Mesendoderm (in vitro differentiated cells): Measurements from ENCODE around the gene ACBD4.
"Not testable (repeated sequence)": the region's sequence is repeated elsewhere in the genome, so short reads cannot be mapped to it uniquely, and the experiment has no call there.

ENCODE experiments used
- DNase-seq: peaks from one replicate; pipeline ENCODE4 v3.0.0; 2013
- H2AK5ac ChIP-seq: 2 replicates; pipeline ENCODE4 v1.6.1; 2013; ENCODE audit warnings: low read length, inconsistent platforms
- H2BK120ac ChIP-seq: 2 replicates; pipeline ENCODE4 v1.6.1; 2013; ENCODE audit warnings: low read depth, mild to moderate bottlenecking, low read length, moderate library complexity, mixed read lengths
- H2BK15ac ChIP-seq: replicated peaks from 2 replicates; pipeline ENCODE4 v1.6.1; 2013; ENCODE audit warnings: low read depth, mild to moderate bottlenecking, moderate library complexity
- H2BK5ac ChIP-seq: 2 replicates; pipeline ENCODE4 v1.6.1; 2013; ENCODE audit warnings: low read length, inconsistent platforms
- H3K18ac ChIP-seq: 2 replicates; pipeline ENCODE4 v1.6.1; 2013; ENCODE audit warnings: mild to moderate bottlenecking, low read length, mixed read lengths
- H3K23ac ChIP-seq: one replicate; pipeline ENCODE4 v1.6.1; 2013; ENCODE audit warnings: low read length
- H3K27ac ChIP-seq: 2 replicates; pipeline ENCODE4 v1.5.1; 2013; ENCODE audit warnings: low read depth, mild to moderate bottlenecking, inconsistent platforms, low read length, moderate library complexity
- H3K27me3 ChIP-seq: 2 replicates; pipeline ENCODE4 v1.6.1; 2013; ENCODE audit warnings: low read length, control low read depth, mild to moderate bottlenecking, inconsistent platforms; ENCODE audit not compliant: insufficient read depth, poor library complexity
- H3K36me3 ChIP-seq: 2 replicates; pipeline ENCODE4 v1.6.1; 2013; ENCODE audit warnings: low read length, inconsistent platforms; ENCODE audit not compliant: control insufficient read depth, insufficient read depth
- H3K4ac ChIP-seq: one replicate; pipeline ENCODE4 v1.6.1; 2013; ENCODE audit warnings: low read depth, mild to moderate bottlenecking, low read length, moderate library complexity
- H3K4me1 ChIP-seq: 2 replicates; pipeline ENCODE4 v1.6.1; 2013; ENCODE audit warnings: low read depth, low read length, inconsistent platforms; ENCODE audit not compliant: control insufficient read depth
- H3K4me2 ChIP-seq: 2 replicates; pipeline ENCODE4 v1.6.1; 2013; ENCODE audit warnings: low read length
- H3K4me3 ChIP-seq: 2 replicates; pipeline ENCODE4 v1.5.1; 2013; ENCODE audit warnings: mild to moderate bottlenecking, low read length
- H3K56ac ChIP-seq: one replicate; pipeline ENCODE4 v1.6.1; 2013; ENCODE audit warnings: low read length
- H3K79me1 ChIP-seq: 2 replicates; pipeline ENCODE4 v1.6.1; 2013; ENCODE audit warnings: low read length, inconsistent platforms
- H3K79me2 ChIP-seq: 2 replicates; pipeline ENCODE4 v1.6.1; 2013; ENCODE audit warnings: mild to moderate bottlenecking, low read length; ENCODE audit not compliant: control insufficient read depth, insufficient read depth
- H3K9ac ChIP-seq: 2 replicates; pipeline ENCODE4 v1.6.1; 2013; ENCODE audit warnings: low read length, inconsistent platforms
- H4K5ac ChIP-seq: one replicate; pipeline ENCODE4 v1.6.1; 2013; ENCODE audit warnings: low read length
- H4K8ac ChIP-seq: one replicate; pipeline ENCODE4 v1.6.1; 2013; ENCODE audit warnings: low read depth, mild to moderate bottlenecking, control low read depth, low read length, moderate library complexity
- WGBS: extraction: QIAGEN DNeasy Blood & Tissue Kit; methylation state at CpG from one replicate; pipeline ENCODE4 v1.1.7; 2013; ENCODE audit warnings: low lambda C conversion rate, missing lambda C conversion rate; ENCODE audit not compliant: insufficient coverage; ENCODE audit errors: extremely low coverage; 5-methylcytosine and 5-hydroxymethylcytosine counted together

Gene ACBD4

GRCh38 chr17:45123076-45123770, 12.3 kb upstream of the ACBD4 start:
- no peak for DNase-seq
- Histone ChIP-seq H3K4me1 (peaks cover 2% of the 10 kb centered on the region), H2BK120ac (no peak overlapping the region), H2BK15ac (no peak overlapping the region), H3K4me2 (no peak overlapping the region), H4K8ac (no peak overlapping the region), H3K9ac (no peak overlapping the region), H3K56ac (no peak overlapping the region), H3K27ac (no peak overlapping the region), H3K79me1 (no peaks in the 10 kb centered on the region), H3K27me3 (no peaks in the 10 kb centered on the region), H2BK5ac (no peak overlapping the region), H2AK5ac (no peak overlapping the region), H3K4ac (no peak overlapping the region), H3K23ac (no peak overlapping the region), H4K5ac (no peak overlapping the region), H3K18ac (no peak overlapping the region), H3K79me2 (no peaks in the 10 kb centered on the region), H3K36me3 (no peaks in the 10 kb centered on the region), H3K4me3 (no peak overlapping the region)
- WGBS: no CpG with 5 or more reads among the region's 6 CpGs

- Histone ChIP-seq H4K5ac (no peak overlapping the region), H3K4me1 (peaks cover 3% of the 10 kb centered on the region), H3K18ac (no peak overlapping the region), H2BK5ac (no peak overlapping the region), H3K27ac (no peak overlapping the region), H3K4me2 (no peak overlapping the region), H3K23ac (no peak overlapping the region), H4K8ac (no peak overlapping the region), H3K4ac (no peak overlapping the region), H3K56ac (no peak overlapping the region), H3K79me2 (no peaks in the 10 kb centered on the region), H2AK5ac (no peak overlapping the region), H3K79me1 (no peaks in the 10 kb centered on the region), H2BK120ac (no peak overlapping the region), H2BK15ac (no peak overlapping the region), H3K4me3 (no peak overlapping the region), H3K36me3 (no peaks in the 10 kb centered on the region), H3K9ac (no peak overlapping the region), H3K27me3 (no peaks in the 10 kb centered on the region)
- WGBS: no CpG with 5 or more reads among the region's 15 CpGs
- peak; percentile 81 for DNase-seq
These were observed 11.3 kb upstream of the ACBD4 start for GRCh38 chr17:45123930-45124796.

DNA sequence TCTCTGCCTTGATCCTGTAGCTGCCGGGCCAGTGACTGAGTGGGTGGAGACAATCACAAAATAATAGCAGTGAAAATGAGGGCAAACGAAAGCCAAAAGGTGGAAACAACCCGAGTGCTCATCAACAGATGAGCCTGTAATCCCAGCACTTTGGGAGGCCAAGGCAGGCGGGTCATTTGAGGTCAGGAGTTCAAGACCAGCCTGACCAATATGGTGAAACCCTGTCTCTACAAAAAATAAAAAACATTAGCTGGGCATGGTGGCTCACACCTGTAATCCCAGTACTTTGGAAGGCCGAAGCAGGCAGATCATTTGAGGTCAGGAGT, 10.7 kb upstream of the ACBD4 start:
- H2BK5ac ChIP-seq, H2BK15ac ChIP-seq, H2BK120ac ChIP-seq, H2AK5ac ChIP-seq, H3K27ac ChIP-seq, H3K79me1 ChIP-seq, H4K8ac ChIP-seq, H3K36me3 ChIP-seq, H3K4me1 ChIP-seq, H3K23ac ChIP-seq, H3K56ac ChIP-seq, H4K5ac ChIP-seq, H3K4ac ChIP-seq, DNase-seq, H3K4me3 ChIP-seq, H3K27me3 ChIP-seq, H3K9ac ChIP-seq, H3K4me2 ChIP-seq, H3K18ac ChIP-seq, H3K79me2 ChIP-seq: not testable (repeated sequence)
- no CpG with 5 or more reads among the region's 5 CpGs for WGBS

DNA sequence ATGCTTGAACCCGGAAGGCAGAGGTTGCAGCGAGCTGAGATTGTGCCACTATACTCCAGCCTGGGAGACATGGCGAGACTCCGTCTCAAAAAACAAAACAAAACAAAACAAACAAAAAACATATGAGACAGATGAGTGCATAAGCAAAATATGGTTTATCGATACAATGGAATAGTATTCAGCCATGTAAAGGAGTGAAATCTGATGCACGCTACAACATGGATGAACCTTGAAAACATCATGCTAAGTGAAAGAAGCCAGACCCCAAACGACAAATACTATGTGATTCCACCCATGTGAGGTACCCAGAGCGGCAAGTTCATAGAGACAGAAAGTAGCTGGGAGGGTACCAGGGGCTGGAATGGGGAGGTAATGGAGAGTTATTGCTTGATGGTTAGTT, 10.0 kb upstream of the ACBD4 start:
- Histone ChIP-seq H2BK15ac (no peak overlapping the region), H2BK120ac (no peak overlapping the region), H3K36me3 (no peaks in the 10 kb centered on the region), H3K56ac (no peak overlapping the region), H3K4me3 (no peak overlapping the region), H2AK5ac (no peak overlapping the region), H2BK5ac (no peak overlapping the region), H3K4me2 (no peak overlapping the region), H4K5ac (no peak overlapping the region), H3K79me1 (no peaks in the 10 kb centered on the region), H3K18ac (no peak overlapping the region), H3K27me3 (no peaks in the 10 kb centered on the region), H3K9ac (no peak overlapping the region), H3K79me2 (no peaks in the 10 kb centered on the region), H4K8ac (no peak overlapping the region), H3K23ac (no peak overlapping the region), H3K27ac (no peak overlapping the region), H3K4ac (no peak overlapping the region), H3K4me1 (peaks cover 3% of the 10 kb centered on the region)
- WGBS: no CpG with 5 or more reads among the region's 8 CpGs
- DNase-seq: no peak

DNA sequence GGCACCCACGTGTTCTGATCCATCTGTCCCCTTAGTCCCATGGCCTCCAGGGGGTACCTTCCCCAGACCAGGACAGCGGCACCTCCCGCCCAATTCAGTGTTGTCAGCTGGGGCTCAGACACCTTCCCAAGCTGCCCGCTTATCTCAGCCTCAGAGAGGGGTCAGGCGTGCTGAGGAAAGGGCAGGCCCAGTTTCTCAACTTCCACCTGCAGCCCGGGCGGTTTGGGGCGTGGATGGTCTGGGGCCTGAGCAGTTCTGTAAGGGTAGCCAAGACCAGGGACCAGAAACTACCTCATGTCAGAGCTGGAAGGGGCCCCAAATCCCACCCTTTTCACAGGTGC, 8.3 kb upstream of the ACBD4 start:
- H3K79me2 ChIP-seq: no peaks in the 10 kb centered on the region
- H3K18ac ChIP-seq: no peak overlapping the region
- H3K36me3 ChIP-seq: no peaks in the 10 kb centered on the region
- H3K4me3 ChIP-seq: no peak overlapping the region
- H4K8ac ChIP-seq: no peak overlapping the region
- no peak overlapping the region for H2BK5ac ChIP-seq
- no peak overlapping the region for H2AK5ac ChIP-seq
- H3K4me1 ChIP-seq: peaks cover 3% of the 10 kb centered on the region
- no CpG with 5 or more reads among the region's 8 CpGs for WGBS
- no peak overlapping the region for H3K56ac ChIP-seq
- no peaks in the 10 kb centered on the region for H3K27me3 ChIP-seq
- no peak overlapping the region for H4K5ac ChIP-seq
- no peak overlapping the region for H3K4ac ChIP-seq
- H3K23ac ChIP-seq: no peak overlapping the region
- no peak overlapping the region for H3K9ac ChIP-seq
- H2BK15ac ChIP-seq: no peak overlapping the region
- H3K27ac ChIP-seq: no peak overlapping the region
- H3K4me2 ChIP-seq: no peak overlapping the region
- no peak for DNase-seq
- no peaks in the 10 kb centered on the region for H3K79me1 ChIP-seq
- no peak overlapping the region for H2BK120ac ChIP-seq
